Retinal pigment epithelial cell (primary cell): ENCODE data around the gene MEGF10.

Experiments
- DNase-seq: peaks from one replicate; pipeline ENCODE4 v3.0.0-alpha.2; 2010; ENCODE audit warnings: low read depth
- H3K4me3 ChIP-seq: 2 replicates; pipeline ENCODE4 v1.5.1; 2011; ENCODE audit warnings: mild to moderate bottlenecking, low read length, control low read depth, moderate library complexity
- CTCF ChIP-seq: conservative IDR thresholded peaks from 2 replicates; pipeline ENCODE4 v1.5.1; 2011; ENCODE audit warnings: low read depth, low read length, control low read depth, inconsistent platforms

Gene MEGF10

GRCh38 chr5:127298656-127299055 lies 8.1 kb downstream of the MEGF10 start:
- DNase-seq, result no peak
- no peak for TF ChIP-seq CTCF
- H3K4me3 ChIP-seq, result no peak overlapping the region

GRCh38 chr5:127299678-127300077 lies 9.1 kb downstream of the MEGF10 start:
- no peak overlapping the region for H3K4me3 ChIP-seq
- DNase-seq, result no peak
- TF ChIP-seq CTCF, result no peak

GRCh38 chr5:127302509-127302908 lies 11.9 kb downstream of the MEGF10 start:
- no peak for TF ChIP-seq CTCF

GRCh38 chr5:127303404-127303803 lies 12.8 kb downstream of the MEGF10 start:
- no peak for DNase-seq
- no peak for TF ChIP-seq CTCF
- H3K4me3 ChIP-seq, result no peak overlapping the region

More at GRCh38 chr5:127302509-127302908, 11.9 kb downstream of the MEGF10 start:
- DNase-seq, result no peak
- no peak overlapping the region for H3K4me3 ChIP-seq

- TF ChIP-seq CTCF, result no peak
- DNase-seq, result no peak
- H3K4me3 ChIP-seq, result no peak overlapping the region
These were observed 14.9 kb downstream of the MEGF10 start for GRCh38 chr5:127305493-127305892.

GRCh38 chr5:127306036-127306435 lies 15.4 kb downstream of the MEGF10 start:
- no peak for DNase-seq
- TF ChIP-seq CTCF, result no peak
- H3K4me3 ChIP-seq, result no peak overlapping the region

GRCh38 chr5:127306647-127307046 lies 16.1 kb downstream of the MEGF10 start:
- peak; percentile 36 for DNase-seq
- no peak overlapping the region for H3K4me3 ChIP-seq
- no peak for TF ChIP-seq CTCF
